ENCODE data around the gene ELFN1. TPM values are rescaled to one million over a fixed set of nuclear protein-coding genes. Genes with fewer than 3 reads are reported as not detected.

The ELFN1 gene
- total and polyA plus RNA-seq, 4 donors = 0.43 to 3.5 (median 3.4) TPM

GRCh38 chr7:1694611-1695511 lies 24.8 kb downstream of the ELFN1 start:
- Histone ChIP-seq H3K9me3 (ENCODE audit: control insufficient read depth in 4 of 4, low read length in 3 of 4) (no peaks in the 10 kb centered on the region), H3K27ac (ENCODE audit: low read depth in 1 of 2, low read length in 2 of 2) (no peak overlapping the region), H3K9ac (ENCODE audit: low read depth in 1 of 2, low read length in 2 of 2) (no peak overlapping the region), H3K27me3 (ENCODE audit: control insufficient read depth in 4 of 4, insufficient read depth in 4 of 4, low read length in 3 of 4) (no peaks in the 10 kb centered on the region), H3K36me3 (ENCODE audit: control insufficient read depth in 4 of 4, insufficient read depth in 3 of 4, low read depth in 1 of 4, low read length in 3 of 4) (peaks cover 0 to 3% (median under 1%) of the 10 kb centered on the region in 4 donors), H3K4me1 (ENCODE audit: control insufficient read depth in 4 of 4, insufficient read depth in 4 of 4, low read length in 3 of 4) (peaks cover 0 to 9% (median 4%) of the 10 kb centered on the region in 4 donors), H3K4me3 (ENCODE audit: low read depth in 1 of 3, low read length in 3 of 3) (no peak overlapping the region)
- TF ChIP-seq RAD21 (IDR thresholded peaks at IDR 0.05) (no peak), YY1 (IDR thresholded peaks at IDR 0.05) (no peak), GABPA (IDR thresholded peaks at IDR 0.05 in 1 of 2, conservative IDR thresholded peaks at IDR 0.05 in 1 of 2) (no peak), REST (IDR thresholded peaks at IDR 0.05) (no peak), RXRA (IDR thresholded peaks at IDR 0.05) (no peak), HNF4A (conservative IDR thresholded peaks at IDR 0.05) (no peak)
- 91% methylated on average over 31 of the region's 31 CpGs for WGBS
- no peak for DNase-seq (ENCODE audit: low spot score)

GRCh38 chr7:1695800-1696454 lies 25.9 kb downstream of the ELFN1 start:
- H3K9ac ChIP-seq (ENCODE audit: low read depth in 1 of 2, low read length in 2 of 2) = no peak overlapping the region
- H3K4me3 ChIP-seq (ENCODE audit: low read depth in 1 of 3, low read length in 3 of 3) = no peak overlapping the region
- peaks cover 0 to 5% (median 3%) of the 10 kb centered on the region in 4 donors for H3K36me3 ChIP-seq (ENCODE audit: control insufficient read depth in 4 of 4, insufficient read depth in 3 of 4, low read depth in 1 of 4, low read length in 3 of 4)
- no peak for DNase-seq (ENCODE audit: low spot score)
- H3K4me1 ChIP-seq (ENCODE audit: control insufficient read depth in 4 of 4, insufficient read depth in 4 of 4, low read length in 3 of 4) = peaks cover 0 to 9% (median 3%) of the 10 kb centered on the region in 4 donors
- TF ChIP-seq RAD21 (IDR thresholded peaks at IDR 0.05) = no peak
- TF ChIP-seq EGR1 (IDR thresholded peaks at IDR 0.05; ENCODE audit: low read depth in 2 of 2) = no peak
- no peak for TF ChIP-seq ZBTB33 (IDR thresholded peaks at IDR 0.05)
- 90% methylated on average over 11 of the region's 11 CpGs for WGBS
- H3K9me3 ChIP-seq (ENCODE audit: control insufficient read depth in 4 of 4, low read length in 3 of 4) = no peaks in the 10 kb centered on the region
- H3K27me3 ChIP-seq (ENCODE audit: control insufficient read depth in 4 of 4, insufficient read depth in 4 of 4, low read length in 3 of 4) = no peaks in the 10 kb centered on the region
- H3K27ac ChIP-seq (ENCODE audit: low read depth in 1 of 2, low read length in 2 of 2) = no peak overlapping the region
